ENCODE data around the gene UBTD1.

UBTD1 gene

DNA sequence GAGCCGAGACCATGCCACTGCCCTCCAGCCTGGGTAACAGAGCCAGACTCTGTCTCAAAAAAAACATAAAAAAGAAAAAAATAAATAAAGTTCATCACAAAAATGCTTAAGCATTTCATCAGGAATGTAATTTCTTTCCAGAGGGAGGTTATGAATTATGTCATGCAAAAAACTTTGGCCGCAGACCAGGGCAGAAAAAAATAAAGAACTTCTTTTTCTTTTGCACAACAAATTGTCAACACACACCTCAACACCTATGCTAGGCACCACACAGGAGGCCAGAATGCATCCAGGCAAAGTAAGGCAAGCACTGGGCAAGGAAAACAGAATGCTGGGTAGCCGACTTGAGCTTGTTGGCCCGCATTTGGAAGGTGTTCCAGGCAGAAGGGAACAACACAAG, 94.7 kb downstream of the UBTD1 start:
- H3K4me3 ChIP-seq (ENCODE audit: control insufficient read depth, low read depth, low read length): no peak overlapping the region
- no peak for DNase-seq (ENCODE audit: low read depth)
- TF ChIP-seq, protein P1, sequence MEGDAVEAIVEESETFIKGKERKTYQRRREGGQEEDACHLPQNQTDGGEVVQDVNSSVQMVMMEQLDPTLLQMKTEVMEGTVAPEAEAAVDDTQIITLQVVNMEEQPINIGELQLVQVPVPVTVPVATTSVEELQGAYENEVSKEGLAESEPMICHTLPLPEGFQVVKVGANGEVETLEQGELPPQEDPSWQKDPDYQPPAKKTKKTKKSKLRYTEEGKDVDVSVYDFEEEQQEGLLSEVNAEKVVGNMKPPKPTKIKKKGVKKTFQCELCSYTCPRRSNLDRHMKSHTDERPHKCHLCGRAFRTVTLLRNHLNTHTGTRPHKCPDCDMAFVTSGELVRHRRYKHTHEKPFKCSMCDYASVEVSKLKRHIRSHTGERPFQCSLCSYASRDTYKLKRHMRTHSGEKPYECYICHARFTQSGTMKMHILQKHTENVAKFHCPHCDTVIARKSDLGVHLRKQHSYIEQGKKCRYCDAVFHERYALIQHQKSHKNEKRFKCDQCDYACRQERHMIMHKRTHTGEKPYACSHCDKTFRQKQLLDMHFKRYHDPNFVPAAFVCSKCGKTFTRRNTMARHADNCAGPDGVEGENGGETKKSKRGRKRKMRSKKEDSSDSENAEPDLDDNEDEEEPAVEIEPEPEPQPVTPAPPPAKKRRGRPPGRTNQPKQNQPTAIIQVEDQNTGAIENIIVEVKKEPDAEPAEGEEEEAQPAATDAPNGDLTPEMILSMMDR (IDR thresholded peaks at IDR 0.05; ENCODE audit: control insufficient read depth, insufficient read depth, low read depth, low read length, missing control alignments): no peak

GRCh38 chr10:97596101-97597082, 97.7 kb downstream of the UBTD1 start:
- H3K4me3 ChIP-seq (ENCODE audit: control insufficient read depth, low read depth, low read length): no peak overlapping the region
- TF ChIP-seq, protein P1 (IDR thresholded peaks at IDR 0.05; ENCODE audit: control insufficient read depth, insufficient read depth, low read depth, low read length, missing control alignments): no peak
- peak; percentile 49 for DNase-seq (ENCODE audit: low read depth)

GRCh38 chr10:97597778-97598177, 99.1 kb downstream of the UBTD1 start:
- no peak for DNase-seq (ENCODE audit: low read depth)
- TF ChIP-seq, protein P1 (IDR thresholded peaks at IDR 0.05; ENCODE audit: control insufficient read depth, insufficient read depth, low read depth, low read length, missing control alignments): no peak
- H3K4me3 ChIP-seq (ENCODE audit: control insufficient read depth, low read depth, low read length): no peak overlapping the region

DNA sequence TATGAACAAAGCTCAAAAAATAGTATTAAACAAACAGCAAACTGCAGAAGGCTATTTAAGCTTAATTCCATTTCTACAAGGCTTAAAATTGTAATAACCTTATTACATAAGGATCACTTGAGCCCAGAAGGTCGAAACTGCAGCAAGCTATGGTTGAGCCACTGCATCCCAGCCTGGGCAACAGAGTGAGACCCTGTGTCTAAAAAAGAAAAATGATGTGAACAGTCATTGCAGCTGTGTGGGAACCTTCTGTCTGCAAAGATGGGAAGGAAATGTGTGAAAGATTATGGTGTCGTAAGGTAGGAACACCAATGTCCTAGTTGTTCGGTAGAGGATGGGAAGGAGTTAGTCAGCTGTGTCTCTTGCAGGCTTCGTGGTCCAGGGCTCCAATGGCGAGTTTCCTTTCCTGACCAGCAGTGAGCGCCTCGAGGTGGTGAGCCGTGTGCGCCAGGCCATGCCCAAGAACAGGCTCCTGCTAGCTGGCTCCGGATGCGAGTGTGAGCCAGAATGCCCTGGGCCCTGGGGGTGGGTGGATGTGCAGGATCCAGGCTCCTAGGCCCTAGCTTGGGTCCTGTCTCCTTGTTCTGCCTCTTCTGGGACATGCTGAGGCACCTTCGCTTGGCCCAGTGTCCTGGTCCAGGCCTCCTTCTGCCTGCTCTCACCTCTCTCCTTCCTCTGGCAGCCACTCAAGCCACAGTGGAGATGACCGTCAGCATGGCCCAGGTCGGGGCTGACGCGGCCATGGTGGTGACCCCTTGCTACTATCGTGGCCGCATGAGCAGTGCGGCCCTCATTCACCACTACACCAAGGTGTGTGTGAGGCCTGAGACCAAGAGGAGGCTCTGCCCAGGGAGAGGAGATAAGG, 99.9 kb downstream of the UBTD1 start:
- TF ChIP-seq, protein P1 (IDR thresholded peaks at IDR 0.05; ENCODE audit: control insufficient read depth, insufficient read depth, low read depth, low read length, missing control alignments): no peak
- H3K4me3 ChIP-seq (ENCODE audit: control insufficient read depth, low read depth, low read length): no peak overlapping the region
- DNase-seq (ENCODE audit: low read depth): no peak

GRCh38 chr10:97599272-97599619, 100.5 kb downstream of the UBTD1 start:
- no peak overlapping the region for H3K4me3 ChIP-seq (ENCODE audit: control insufficient read depth, low read depth, low read length)
- no peak for DNase-seq (ENCODE audit: low read depth)
- TF ChIP-seq, protein P1 (IDR thresholded peaks at IDR 0.05; ENCODE audit: control insufficient read depth, insufficient read depth, low read depth, low read length, missing control alignments): no peak

GRCh38 chr10:97600616-97601015, 101.9 kb downstream of the UBTD1 start:
- TF ChIP-seq, protein P1 (IDR thresholded peaks at IDR 0.05; ENCODE audit: control insufficient read depth, insufficient read depth, low read depth, low read length, missing control alignments): no peak
- DNase-seq (ENCODE audit: low read depth): no peak
- no peak overlapping the region for H3K4me3 ChIP-seq (ENCODE audit: control insufficient read depth, low read depth, low read length)
